HG03064 (cell line): ENCODE results near the gene TMEM182.

Source experiments
- ATAC-seq: cut with Tn5 transposase; IDR thresholded peaks from one replicate; pipeline ENCODE4 v1.9.1; 2021; ENCODE audit warnings: low read depth; ENCODE audit not compliant: unreplicated experiment

The TMEM182 gene

DNA sequence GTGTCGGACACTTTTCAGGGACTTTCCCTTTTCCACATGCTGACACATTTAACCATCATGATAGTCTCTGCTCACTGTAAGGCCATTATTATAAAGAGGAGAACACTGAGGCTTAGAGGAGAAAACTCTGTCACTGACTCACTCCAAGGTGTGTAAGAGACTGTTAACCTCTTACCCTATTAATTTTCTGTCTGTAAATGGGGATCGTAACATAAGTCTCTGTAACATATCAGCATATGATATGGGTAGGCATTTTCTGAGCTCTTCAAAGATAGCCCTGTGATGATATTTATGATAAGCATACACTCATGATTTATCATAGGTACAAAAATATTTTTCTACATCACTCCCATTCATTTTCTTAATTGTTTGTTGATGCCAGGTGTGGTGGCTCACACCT lies 36.4 kb downstream of the TMEM182 start:
- no peak for ATAC-seq

DNA sequence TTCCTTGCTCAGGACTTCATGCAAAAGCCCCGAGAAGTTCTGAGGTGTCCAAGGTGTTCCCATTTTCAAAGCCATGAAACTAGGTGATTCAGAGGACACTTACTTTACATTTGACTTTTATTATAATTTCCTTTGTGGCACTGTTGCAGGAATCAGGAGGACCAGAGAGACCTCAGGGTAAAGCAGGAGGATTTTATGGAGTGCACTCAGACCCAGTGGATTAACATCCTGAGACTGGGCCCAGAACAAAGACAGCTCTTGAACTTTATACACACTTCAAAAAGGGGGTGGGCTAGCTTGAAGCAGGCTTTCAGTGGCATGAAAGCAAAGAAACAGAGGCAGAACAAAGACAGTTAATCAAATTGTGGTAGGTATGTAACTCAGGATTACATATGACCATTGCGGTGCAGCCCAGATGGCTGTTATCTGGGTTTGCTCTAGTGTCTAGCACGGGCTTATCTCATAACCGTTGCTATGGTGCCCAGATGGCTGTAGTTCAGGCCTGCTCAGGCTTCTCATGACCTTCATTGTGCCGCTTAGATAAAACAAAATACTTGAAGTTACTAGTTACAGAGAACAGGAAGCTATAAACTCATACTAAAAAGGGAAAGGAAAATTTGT lies 39.4 kb downstream of the TMEM182 start:
- ATAC-seq: no peak

DNA sequence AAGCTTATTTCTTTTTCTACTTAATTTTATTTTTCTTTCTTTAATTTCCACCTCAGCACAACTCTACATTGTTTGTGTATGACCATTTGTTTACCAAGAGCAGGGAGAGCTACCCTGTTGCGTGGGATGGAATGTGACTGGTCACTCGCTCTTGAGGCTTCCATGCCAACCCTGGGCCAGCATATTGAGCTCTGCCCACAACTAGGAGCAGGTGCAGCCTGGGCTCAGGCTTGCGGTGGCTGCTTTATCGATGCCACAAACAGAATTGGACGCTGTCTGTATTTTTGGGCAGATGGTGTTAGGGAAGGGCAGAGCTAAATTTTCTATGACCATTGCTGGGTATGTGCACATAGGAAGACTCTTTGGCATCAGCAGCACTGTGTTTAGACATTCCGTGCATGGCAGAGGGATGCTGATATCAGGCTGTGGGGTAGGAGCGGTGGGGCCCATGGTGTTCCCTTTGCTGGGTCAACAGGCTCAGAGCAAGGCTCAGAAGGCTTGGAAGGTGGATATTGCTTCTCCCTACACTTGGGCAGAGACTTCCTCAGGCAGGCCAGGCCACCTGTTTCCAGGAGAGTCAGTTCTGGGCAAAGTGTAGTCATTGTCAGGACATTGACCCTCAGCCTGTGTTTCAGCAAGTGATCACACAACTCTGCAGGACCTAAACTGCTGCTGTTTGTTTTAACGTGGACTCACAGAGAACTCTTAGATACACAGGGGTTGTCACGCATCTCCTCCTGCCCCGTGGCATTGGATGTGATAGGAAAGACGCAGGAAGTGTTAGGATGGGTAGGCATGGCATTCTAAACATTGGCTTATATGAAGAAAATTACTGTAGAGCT lies 40.2 kb downstream of the TMEM182 start:
- ATAC-seq: no peak

DNA sequence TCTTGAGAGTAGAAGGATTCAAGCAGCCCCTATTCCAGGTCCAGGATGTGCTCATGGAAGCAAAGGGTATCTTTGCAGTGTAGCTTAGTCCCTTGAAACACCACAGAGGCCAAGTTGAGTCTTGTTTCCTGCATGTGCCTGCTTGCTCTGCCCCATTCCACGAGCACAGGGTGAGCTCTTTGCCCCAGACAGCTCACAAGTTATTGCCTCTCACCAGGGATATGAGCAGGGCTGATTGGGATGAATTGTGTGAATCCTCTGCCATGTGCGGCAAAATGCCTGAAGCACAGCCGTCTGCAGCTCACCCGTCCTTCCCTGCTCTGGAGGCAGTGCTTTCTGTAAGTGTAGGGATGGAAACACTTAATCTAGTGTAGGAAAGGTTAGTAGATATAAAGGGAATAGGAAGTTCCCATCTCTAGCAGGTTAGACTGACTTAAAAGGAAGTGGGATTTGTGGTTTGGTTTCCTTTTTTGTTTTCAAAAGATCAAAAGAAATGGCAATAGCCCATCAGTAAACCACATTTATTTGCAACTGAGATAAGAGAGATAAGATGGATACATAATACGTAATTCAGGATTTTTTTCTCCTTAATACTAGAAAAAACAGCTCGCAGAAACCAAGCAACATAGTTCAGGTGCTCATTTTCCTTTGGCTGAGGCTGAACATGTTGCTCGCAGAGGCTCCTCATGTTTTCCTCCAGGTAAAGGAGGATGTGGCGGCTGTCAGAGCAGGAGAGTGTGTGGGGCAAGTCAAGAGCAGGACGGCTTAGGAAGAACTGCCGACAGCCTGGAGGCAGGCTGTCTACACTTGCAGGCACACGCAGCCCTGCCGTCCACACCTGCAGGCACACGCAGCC lies 41.4 kb downstream of the TMEM182 start:
- no peak for ATAC-seq

DNA sequence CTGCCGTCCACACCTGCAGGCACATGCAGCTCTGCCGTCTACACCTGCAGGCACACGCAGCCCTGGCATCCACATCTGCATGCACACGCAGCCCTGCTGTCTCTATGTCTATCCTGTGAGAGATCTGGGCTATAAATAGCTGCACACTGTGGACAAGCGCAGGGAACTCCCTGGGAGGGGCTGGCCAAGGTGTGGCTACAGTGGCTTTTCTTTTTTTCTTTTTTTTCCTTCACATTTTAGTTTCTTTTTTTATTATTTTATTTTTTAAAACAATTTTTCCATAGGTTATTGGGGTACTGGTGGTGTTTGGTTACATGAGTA lies 42.0 kb downstream of the TMEM182 start:
- ATAC-seq: no peak

DNA sequence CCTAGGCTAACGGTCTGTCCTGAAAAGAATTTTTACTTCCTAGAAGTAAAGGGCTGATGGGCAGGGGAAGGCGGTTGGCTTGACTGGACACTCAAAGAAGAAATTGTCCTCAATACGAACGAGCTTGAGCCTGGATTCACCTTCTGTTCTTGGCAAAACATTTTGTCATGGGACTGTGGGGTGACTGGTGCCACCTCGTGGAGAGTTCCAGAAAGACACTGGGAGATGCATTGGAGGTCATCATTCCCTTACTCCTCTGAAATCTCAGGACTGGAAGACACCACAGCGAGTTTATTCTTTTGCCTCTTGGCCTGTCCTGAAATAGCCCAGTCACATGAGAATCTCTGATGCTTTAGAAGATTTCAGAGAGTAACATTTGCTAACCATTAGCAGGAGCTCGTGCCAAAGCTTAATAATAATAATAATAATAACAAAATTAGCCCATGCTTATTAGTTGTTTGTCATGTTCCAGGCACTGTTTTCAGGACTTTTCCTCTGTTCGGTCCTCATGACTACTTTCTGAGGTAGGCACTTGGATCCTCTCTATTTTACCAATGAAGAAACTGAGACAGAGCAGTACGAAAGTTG lies 44.5 kb downstream of the TMEM182 start:
- peak; percentile 71 for ATAC-seq

DNA sequence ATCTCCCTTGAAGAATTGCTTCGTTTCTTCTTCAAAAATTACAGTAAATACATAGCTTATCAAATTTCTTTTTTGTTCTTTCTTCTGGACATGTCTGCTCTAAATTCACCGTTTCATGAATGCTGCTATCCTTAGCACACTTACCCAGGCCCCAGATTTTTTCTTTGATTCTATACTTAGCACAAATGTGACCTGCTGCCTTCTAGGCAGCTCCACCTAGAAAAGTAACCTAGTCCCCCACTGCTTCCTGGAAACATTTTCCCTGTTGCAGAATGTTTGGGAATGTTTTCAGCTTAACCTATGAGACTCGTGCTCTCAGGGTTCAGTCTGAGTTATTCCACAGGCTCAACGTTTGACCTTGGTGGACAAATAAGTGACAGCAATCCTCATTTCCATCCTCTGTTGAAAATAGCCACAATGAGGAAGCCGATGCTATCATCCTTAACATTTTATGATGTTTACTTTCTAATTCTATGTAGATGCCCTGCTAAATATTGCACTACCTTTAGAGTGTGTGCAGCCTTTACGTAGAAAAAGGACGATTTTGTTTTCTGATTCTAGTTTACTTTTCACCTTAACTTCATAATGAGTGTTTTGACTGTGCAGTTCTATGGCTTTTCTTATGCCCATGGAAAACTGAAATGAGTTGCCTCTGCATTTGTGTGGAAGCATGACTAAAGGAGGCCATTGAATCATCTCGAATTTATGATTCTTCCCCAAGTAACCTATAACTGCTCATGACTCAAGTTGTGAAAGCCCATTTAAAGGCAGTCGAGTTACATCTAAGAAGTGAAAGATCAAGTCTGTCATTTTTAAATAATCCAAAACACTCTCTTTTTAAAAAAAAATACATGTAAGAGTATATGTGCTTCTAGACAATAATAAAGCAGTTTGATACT lies 47.7 kb downstream of the TMEM182 start:
- ATAC-seq: no peak

DNA sequence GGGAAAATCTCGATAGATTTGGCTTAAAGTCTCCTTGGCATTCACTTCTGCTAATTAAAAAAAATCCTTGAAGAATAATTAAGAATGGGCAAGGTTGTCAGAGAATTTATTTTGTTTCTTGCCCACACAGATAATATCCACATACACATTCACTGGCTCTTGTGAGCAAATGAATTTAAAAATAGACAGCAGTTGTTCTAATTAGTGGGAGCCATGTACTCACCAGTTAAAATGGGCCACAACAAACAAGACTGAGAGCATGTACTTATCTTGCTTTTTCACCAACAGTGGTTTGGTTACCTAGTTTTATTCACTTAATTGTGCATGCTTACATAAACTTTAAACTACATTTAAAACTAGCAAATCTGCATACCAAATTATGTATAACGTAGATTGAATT lies 53.5 kb downstream of the TMEM182 start:
- ATAC-seq: no peak

DNA sequence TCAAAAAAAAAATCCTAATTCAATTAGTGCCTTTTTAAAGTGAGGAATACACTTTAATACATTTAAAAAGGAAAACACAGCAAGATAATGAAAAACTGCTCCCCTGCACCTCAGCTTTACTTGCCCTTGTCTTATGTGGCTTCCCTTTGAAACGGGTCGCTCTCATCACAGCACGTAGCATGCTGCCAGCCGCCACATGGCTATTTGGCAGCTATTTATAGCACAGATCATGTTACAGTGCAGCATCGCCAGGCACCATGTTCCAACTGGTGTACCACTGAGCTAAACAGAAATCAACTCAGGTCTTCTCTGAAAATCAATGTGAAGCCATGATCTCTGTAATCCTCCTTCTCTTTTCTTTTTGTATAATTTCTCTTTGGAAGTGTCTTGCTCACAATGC lies 65.1 kb downstream of the TMEM182 start:
- no peak for ATAC-seq

DNA sequence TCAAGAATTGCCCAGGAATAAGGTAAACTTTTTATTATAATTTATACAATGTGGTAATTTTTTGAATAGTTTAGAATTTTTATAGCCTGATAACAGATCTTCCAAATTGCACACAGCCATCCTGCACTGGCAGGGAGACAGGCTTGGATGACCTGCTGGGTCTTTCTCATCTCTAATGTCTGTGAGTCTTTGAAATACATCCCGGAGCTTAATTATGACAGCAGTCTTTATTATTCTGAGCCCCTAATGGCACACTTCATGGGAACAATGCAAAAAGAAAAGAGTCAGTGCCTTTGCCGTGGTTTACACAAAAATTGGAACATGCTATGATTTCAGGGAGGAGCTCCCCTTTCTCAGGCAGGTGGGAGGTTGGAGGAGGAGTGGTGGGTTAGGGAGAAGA lies 71.0 kb downstream of the TMEM182 start:
- no peak for ATAC-seq

DNA sequence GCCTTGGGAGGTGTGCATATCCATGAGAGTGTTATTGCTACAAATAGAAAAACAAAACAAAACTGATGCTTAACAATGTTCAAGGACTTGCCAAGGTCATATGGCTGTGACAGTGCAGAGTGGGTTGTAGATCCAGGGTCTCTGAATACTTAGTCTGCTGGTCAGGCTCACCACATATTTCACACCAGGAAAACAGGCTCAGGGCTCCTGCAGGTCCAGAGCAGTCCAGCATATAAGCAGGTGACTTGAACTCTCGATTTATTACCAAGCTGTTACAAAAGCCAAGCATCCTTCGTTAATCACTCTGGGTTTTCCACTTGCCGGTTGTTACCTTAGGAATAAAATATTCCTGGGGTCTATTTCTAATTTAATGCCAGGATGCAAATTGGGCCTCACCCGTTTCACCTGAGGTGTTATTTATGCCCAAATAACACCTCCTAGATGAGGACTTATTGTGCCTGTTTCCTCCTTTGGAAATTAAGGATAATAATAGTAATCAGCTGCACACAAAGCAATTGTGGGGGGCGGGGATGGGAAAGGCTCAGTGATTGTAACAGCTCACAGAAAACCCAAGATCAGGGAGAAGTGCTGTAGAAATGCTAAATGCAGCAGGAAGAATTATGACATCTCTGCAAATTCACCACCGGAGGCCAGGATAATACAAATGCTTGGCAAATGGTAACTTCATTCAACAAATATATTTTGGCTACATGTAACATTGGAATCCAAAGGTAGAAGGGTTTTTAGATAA lies 72.9 kb downstream of the TMEM182 start:
- no peak for ATAC-seq

DNA sequence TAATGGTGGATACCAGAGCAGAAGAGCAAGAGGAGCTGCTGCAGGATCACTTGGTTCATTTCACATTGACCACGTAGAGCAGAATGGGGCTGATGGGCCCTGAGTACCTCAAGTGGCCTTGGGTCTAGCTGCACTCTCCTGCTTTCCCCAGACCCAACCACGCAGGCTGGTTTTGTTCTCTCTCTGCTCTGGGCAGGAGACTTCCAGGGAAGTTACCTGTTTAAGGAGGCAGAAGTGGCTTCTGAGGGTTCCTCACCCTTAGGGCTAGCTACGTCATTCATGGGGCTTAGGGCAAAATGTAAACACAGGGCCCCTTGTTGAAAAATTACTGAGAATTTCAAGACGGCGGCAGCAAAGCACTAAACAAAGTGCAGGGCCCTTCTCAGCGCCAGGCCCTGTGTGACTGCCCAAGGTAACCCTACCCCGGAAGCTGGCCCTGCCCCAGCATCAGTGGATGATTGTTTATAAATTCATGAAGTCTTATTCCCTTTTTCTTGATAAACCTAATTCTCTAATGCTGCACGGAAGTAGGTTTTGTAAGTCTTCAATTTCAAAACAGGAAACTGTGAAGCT lies 75.9 kb downstream of the TMEM182 start:
- ATAC-seq: no peak

DNA sequence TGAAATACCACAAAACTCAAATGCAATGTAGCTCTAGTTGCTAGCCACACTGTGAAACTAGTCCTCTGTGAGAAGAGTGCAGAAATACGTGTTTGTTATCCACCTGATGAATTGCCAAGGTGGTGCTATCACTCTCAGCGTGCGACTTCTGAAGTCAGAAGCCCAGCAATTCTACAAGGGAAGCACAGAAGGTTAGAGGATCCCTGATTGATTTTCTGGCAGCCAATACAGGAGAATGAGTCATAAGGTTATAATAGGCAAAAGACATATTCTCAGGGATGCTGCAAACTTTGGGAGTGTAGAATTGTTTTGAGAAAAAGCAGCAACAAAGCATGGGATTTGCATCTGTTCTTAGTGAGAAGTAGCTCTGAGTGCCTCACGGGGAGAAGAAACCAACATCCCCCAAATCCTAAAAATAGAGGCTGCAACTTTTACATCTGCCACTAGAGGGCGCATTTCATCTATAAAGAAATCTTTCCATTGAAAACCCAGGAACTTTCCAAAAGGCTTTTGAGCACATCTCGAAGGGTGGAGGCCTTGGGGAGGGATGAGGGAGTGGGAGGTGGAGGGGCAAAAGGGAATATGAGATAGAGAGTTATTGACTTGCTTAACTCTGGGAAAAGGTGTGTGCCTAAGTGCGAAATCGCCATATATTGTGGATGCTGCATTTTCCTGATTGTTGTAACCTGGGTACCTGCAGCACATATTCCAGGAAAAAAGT lies 78.0 kb downstream of the TMEM182 start:
- no peak for ATAC-seq

DNA sequence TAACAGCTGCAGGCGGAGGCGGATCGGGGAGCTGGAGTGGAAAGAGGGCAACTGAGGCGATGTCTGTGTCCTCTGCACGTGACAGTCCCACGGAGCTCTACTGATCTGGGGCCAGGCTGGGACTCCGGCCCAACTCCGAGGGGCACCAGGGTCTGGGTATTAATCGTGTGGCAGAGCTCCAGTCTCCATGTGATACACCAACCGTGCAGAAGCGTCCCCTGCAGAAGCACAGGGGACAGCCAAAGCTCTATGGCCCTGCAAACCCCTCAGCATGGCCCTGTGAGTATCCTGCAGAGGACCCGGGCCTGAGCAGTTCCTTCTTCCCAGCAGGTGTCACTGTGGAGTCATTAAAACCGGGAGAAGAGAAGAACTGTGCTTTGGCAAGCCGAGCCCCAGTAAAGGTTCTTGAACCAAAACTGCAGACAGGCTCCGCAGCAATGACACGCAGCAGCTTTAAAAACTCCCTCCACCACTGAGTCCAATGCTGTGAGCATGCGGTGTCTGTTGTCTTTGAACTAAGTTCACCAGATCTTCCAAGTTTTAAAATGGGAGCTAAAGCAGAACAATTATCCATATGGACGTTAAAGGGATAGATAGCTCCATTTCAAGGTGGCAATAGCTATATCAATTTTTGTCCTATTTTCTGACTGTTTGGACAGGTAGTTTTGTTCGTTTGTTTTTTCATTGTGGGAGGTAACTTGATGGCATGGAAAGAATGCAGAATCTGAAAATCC lies 79.4 kb downstream of the TMEM182 start:
- no peak for ATAC-seq

DNA sequence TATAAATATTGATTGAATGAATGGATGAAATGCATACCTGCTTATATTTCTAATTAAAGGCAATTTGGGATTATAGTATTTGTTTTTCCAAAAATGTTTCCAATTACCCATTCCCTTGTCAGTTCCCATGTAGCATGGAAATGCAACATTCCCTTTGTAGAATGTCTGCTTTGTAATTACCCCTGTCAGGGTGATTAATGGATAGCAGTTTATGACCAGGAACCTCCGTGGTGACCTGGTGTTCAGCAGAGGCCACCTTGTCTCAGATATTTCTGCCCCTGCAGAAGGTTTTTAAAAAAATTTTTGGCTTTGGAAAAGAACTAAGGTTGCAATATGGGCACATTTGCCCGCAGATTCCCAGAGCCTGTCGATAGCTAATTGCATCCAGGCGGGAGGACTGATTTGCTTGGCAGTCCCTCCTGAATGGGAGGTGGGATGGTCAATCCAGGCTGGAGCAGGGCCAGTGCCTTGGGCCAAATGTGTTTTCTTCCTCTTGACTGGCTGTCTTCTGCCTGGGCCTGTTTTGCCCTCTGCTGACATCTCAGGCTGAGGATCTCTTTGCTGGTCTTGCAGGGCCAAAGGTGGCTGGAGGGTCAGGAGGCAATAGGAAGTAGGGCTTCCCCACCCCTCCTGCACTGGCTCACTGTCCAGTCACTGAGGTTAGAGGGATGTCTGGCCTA lies 82.1 kb downstream of the TMEM182 start:
- ATAC-seq: no peak

DNA sequence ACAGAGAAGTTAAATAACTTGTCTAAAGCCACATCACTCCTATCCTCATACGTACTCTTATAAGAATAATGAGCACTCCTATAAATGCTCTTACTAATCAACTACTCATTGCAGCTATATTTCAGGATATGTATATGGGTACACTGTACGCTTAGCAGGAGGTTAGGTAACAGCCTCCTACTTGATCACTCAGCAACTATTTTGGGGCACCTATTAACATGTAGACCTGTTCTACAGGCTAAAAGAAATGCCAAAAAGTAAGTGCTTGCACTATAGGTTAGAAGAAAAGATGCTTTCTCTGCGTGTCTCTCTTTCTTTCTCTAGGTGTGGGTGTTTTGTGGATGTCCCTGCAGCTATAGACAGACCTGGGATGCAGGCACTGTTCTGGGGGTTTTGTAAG lies 83.1 kb downstream of the TMEM182 start:
- no peak for ATAC-seq

DNA sequence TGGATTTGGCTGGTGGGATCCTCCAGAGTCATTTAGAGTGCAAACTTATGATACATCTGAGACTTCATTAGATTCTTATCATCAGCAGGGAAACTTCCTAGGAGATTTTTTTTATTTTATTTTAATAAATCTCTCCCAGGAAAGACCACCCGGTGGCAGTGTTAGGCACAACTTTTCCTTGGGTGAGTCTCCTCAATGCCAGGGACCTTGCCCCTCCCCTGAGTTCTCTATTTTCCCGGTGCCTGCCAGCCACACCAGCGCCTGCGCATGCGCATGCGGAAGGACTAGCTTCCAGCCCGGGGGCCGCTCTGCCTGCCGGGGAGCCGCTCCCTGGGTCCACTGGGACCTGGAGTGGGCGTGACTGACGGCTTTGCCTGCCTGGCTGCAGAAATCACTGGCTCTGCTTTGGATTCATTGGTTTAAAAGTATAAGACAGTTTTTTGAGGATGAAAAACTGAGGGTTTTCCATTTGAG lies 86.6 kb downstream of the TMEM182 start:
- no peak for ATAC-seq
